NAMALWA (cell line): ENCODE results near the gene ABCA5.
"Not testable (repeated sequence)": the region's sequence is repeated elsewhere in the genome, so short reads cannot be mapped to it uniquely, and the experiment has no call there.

Source experiments
- DNase-seq: peaks from one replicate; pipeline ENCODE4 v3.0.0-alpha.2; 2015; ENCODE audit warnings: low spot score

The ABCA5 gene

GRCh38 chr17:69325518-69326376 lies 1.2 kb downstream of the ABCA5 start:
- no peak for DNase-seq

DNA sequence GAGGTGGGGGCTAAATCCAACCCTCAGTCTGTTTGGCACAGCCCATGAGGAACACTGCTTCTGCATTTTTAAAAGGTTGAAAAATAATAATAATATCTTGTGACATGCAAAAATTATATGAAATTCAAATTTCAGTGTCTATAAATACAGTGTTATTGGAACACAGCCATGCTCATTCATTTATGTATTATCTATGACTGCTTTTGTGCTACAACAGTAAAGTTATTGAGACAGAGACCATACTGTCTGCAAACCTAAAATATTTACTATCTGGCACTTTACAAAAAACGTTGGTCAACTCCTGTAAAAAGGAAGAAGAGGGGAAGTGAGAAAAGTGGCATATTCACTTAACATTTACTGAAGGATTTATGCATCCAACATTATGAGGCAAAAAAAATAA lies 3.1 kb downstream of the ABCA5 start:
- no peak for DNase-seq

DNA sequence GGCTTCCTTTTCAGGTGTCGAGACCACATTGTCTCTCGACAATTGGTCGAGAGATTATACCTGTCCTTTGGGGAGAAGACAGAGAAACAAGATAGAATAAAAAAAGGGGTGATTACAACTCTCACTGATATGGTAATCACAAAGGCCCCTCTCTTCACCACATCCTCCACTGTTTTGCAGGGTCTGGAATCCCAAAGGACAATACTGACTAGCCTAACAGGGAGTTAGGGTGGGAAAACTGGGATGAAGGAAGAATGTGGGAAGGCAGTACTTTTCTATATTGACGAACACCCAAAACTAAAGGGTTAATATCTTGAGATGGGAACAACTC lies 6.1 kb downstream of the ABCA5 start:
- DNase-seq, result no peak

DNA sequence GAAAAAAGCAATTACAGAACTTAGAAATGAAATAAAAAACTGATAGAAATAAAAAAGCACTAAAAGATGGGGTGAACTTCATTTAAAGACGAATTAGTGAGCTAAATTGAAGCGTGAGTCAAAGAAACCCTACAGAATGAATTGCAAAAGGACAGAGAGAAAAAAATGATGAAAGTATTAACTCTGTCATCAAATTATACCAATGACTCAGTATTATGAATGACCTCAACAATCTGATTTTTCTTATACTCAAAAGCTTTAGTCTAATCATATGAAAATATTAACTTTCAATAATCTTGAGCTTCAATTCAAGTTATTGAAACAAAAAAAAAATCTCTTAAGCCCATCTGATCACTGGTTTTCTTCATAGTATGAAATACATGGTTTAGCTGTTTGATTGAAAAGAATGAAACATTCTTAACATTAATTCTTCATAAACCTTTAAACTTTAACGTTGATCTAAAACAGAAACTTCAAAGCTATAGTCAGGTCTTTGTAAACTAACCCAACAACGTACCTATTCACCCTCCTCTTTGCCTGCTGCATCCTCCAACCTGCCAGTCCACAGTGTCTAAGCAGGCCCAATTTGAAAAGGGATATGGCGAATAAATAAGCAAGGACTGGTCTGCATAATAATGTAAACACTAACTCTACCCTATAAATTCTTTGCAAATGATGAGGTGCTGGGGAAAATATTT lies 6.6 kb downstream of the ABCA5 start:
- DNase-seq, result no peak

DNA sequence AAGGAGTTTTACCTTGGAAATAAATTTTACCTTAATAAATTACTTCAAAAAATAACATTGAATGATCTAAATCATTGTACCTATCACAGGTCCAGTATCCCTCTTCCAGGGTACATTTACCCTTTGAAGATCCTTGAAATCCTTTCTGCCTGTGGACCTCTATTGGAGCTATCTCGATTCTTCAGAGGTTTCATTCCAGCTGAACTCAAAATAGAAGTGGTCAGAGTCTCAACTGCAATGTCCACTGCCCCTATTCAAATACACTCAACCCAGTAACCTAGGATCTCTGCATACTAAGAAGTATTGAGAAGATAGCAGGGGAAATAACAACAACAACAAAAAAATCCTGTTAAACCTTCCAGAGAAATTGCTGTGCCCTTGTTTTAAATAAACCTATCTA lies 9.3 kb downstream of the ABCA5 start:
- DNase-seq, result no peak

- DNase-seq, result no peak
Observed at GRCh38 chr17:69314246-69315065, 12.5 kb downstream of the ABCA5 start.

DNA sequence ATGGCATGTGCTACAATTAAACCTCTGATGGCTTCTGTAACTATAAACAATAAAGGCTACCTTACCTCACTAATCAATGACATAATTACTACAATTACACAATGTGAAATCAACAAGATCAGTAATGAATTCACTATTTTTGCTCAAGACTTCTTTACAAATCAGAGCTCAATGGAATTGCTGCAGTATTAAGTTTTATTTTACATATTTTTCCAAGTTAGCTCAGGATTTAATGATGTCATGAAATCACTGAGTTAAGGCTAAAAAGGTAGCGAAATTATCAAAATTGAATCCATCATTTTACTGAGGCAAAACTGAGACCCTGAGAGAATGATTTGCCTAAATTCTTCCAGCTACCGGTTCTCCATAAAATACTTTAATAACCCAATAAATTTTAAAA lies 21.8 kb downstream of the ABCA5 start:
- DNase-seq, result no peak

GRCh38 chr17:69302682-69303081 lies 24.3 kb downstream of the ABCA5 start:
- no peak for DNase-seq

- no peak for DNase-seq
Observed at GRCh38 chr17:69300222-69300621, 26.7 kb downstream of the ABCA5 start.

DNA sequence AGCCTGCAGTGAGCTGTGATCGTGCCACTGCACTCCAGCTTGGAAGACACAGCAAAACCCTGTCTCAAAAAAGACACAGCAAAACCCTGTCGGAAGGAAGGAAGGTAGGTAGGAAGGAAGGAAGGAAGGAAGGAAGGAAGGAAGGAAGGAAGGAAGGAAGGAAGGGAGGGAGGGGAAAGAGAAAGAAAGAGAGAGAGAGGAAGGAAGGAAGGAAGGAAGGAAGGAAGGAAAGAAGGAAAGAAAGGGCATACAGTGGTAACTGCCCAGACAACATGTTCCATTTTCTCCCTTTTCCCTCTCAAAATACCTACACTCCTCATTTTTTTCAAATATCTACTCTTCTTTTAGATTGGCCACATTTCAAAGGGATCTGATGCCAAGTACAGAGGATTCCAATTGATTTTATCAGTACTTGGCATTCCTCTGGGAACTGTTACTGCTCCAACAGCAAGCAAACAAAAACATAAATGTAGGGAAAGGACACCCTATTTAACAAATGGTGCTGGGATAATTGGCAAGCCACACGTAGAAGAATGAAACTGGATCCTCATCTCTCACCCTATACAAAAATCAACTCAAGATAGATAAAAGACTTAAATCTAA lies 28.7 kb downstream of the ABCA5 start:
- DNase-seq, result not testable (repeated sequence)

DNA sequence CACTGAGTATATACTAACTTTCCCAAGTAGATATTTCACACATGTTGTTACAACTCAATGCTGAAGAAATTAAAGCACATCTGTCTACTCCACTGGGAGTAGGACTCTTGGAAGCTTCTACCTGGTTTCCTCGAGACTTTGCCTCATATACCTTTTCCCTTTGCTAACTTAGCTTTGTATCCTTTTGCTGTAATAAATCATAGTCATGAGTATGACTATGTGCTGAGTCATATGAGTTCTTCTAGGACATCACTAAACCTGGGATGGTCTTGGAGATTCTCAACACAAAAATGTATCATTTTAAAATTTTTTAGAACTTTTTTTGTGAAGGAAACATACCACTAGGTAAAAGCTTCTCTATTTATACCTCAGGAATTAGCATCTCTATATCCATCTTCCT lies 39.8 kb downstream of the ABCA5 start:
- no peak for DNase-seq

- no peak for DNase-seq
Observed at GRCh38 chr17:69286257-69286656, 40.7 kb downstream of the ABCA5 start.

- no peak for DNase-seq
Observed at GRCh38 chr17:69284646-69285045, 42.3 kb downstream of the ABCA5 start.

DNA sequence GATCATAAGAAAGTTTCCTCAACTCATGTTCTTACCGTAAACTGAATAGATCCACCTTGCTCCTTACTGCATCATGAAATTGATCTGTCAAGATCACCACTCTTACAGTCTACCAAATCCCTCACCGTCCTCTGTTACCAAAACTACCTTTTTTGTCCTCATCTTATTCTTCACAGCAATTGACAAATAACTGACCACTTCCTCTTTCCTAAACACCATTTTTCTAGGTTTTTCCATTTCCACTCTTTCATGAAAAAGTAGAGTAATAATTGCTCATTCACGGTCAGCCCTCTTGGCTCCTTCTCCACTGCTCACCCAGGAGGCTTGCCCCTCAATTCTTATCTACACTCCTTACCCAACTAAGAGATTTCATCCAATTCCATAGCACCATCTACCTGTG lies 44.9 kb downstream of the ABCA5 start:
- DNase-seq, result no peak

- not testable (repeated sequence) for DNase-seq
Observed at GRCh38 chr17:69276279-69276678, 50.7 kb downstream of the ABCA5 start.

DNA sequence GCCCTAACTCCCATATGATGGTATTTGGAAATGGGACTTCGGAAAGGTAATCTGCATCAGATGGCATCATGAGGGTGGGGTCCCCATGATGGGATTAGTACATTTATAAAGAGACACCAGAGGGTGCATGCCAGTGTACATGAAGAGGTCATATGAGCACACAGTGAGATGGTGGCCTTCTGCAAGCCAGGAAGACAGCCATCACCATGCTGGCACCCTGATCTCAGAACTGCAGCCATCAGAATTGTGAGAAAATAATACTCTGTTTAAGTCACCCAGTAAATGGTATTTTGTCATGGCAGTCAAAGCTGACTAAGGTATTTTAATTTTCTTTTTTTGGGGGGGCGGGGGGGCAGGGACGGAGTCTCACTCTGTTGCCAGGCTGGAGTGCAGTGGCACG lies 51.2 kb downstream of the ABCA5 start:
- no peak for DNase-seq

DNA sequence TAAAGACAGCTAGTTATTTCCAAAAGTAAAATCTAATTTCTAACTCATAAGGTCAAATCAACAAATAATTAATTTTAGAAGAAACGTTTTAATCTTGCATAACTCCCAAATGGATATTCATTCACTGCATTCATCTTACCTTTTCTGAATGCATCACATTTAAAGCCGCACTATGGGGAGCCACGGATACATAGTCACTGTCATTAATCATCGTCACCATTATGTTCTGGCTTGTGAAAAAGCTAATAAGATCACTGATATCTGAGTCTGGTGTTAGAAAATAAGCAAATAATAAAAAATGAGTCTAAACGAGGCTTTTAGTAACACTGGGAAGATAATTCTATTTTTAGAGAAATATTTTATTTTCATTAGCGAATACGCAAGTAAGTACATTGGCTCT lies 55.9 kb downstream of the ABCA5 start:
- no peak for DNase-seq

DNA sequence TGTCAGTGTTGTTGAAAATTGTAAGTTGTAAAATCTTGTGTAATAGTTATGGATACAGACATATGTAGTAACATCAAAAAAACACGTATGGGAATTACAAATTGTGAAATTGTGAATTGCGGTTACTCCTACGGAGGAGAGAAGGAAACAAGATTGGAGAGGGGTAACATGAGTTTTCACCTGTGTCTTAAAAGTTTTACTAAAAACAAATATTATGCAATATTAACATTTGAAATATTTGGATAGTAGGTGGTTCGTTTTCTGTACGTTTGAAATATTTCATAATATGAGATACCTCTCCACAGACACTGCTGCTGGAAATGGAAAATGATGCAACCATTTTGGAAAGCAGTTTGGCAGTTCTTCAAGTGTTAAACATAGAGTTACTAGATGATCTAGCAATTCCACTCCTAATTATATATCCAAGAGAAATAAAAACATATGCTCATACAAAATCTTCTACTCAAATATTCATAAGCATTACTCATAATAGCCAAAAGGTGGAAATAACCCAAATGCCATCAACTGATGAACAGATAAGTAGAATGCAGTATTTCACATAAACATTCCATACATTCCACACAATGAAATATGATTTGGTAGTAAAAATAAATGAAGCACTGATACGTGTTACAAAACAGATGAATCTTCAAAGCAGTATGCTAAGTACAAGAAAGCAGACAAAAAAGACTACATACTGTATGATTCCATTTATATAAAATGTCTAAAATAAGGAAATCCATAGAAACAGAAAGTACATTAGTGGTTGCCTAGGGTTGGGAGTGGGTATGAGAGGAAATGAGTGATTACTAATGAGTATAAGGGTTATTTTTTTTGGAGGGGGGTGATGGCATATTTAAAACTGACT lies 57.6 kb downstream of the ABCA5 start:
- no peak for DNase-seq

DNA sequence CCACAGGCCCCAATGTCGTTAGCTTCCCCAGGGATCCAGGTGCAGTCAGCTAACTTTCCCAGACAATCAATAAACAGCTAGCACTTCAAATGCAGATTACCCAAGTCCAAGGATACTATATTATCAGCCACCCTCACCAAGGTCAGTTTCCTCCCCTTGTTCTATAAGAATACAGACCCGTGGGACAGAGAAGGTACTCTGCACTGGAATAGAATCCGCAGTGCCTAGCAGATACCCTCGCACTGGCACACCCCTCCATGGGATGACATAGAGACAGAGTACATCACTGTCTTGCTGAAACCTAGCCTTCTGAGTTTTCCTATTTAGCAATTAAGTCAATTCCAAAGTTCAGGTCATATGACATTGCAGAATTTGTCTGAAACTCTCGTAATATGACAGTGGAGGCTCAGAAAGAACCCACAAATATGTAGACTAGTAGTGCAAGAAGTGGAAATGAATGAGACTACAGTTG lies 58.4 kb downstream of the ABCA5 start:
- DNase-seq, result no peak

GRCh38 chr17:69267219-69267618 lies 59.7 kb downstream of the ABCA5 start:
- no peak for DNase-seq

- no peak for DNase-seq
Observed at GRCh38 chr17:69265873-69266272, 61.1 kb downstream of the ABCA5 start.
